DOHH2 (cell line): ENCODE data around the gene UBE2M.

Experiments used
- EZH2phosphoT487 ChIP-seq: fragments of 200-600 bp; sonication (generic); IDR thresholded peaks from 2 replicates; pipeline ENCODE4 v1.6.1; 2017; ENCODE audit warnings: borderline replicate concordance, mild to moderate bottlenecking, antibody characterized with exemption, low read length, moderate library complexity, mixed read lengths
- TF ChIP-seq, protein P1 (sequence below): fragments of 200-600 bp; sonication (generic); IDR thresholded peaks from one replicate; pipeline ENCODE4 v1.5.1; 2014; ENCODE audit warnings: antibody characterized with exemption, mild to moderate bottlenecking, low read depth, low read length; ENCODE audit not compliant: poor library complexity, severe bottlenecking

DNA sequence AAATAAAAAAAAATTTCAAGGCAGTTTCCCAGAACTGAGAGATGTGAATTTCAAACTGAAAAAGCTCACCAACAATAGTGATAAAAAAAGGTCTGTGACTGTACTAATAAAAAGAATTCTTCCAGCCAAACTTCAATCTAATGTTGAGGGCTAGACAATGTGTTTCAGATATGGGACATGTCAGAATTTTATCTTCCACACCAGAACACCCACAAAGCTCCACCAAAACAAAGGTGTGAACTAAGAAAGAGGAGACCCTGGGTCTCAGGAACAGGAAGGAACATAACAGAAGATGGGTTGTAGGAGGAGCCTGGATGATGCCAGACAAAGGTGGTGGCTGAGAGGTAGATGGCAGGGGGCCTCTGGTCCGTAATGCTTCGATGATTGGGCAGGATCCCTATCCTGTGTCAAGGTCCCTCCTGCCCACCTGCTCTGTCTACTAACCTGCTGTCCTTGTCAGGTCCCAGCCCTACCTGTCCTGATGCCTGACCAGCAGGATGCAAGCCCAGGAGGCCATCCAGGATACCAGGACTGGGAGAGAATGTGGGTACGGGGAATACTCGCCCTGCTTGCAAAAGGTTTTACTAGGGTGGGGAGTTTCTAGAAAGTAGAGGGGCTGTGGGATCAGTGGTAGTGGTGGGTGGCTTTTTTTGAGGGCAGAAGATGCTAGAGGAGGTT is 10.2 kb upstream of the UBE2M start:
- TF ChIP-seq, protein P1, sequence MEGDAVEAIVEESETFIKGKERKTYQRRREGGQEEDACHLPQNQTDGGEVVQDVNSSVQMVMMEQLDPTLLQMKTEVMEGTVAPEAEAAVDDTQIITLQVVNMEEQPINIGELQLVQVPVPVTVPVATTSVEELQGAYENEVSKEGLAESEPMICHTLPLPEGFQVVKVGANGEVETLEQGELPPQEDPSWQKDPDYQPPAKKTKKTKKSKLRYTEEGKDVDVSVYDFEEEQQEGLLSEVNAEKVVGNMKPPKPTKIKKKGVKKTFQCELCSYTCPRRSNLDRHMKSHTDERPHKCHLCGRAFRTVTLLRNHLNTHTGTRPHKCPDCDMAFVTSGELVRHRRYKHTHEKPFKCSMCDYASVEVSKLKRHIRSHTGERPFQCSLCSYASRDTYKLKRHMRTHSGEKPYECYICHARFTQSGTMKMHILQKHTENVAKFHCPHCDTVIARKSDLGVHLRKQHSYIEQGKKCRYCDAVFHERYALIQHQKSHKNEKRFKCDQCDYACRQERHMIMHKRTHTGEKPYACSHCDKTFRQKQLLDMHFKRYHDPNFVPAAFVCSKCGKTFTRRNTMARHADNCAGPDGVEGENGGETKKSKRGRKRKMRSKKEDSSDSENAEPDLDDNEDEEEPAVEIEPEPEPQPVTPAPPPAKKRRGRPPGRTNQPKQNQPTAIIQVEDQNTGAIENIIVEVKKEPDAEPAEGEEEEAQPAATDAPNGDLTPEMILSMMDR = no peak
- no peak for TF ChIP-seq EZH2phosphoT487
